Left ventricle myocardium inferior (tissue), 1 donor: ENCODE data around the gene RPL3. TPM values are rescaled to one million over a fixed set of nuclear protein-coding genes. Genes with fewer than 3 reads are reported as not detected.
"Not testable (repeated sequence)": the region's sequence is repeated elsewhere in the genome, so short reads cannot be mapped to it uniquely, and the experiment has no call there.

Source experiments
- DNase-seq: peaks from one replicate; pipeline ENCODE4 v3.0.0-alpha.2; 2020
- H3K27ac ChIP-seq: fragments of 200-600 bp; replicated peaks from 2 replicates; pipeline ENCODE4 v1.8.0; 2021
- H3K27me3 ChIP-seq: fragments of 200-600 bp; 2 replicates; pipeline ENCODE4 v1.8.0; 2021; ENCODE audit warnings: low read depth
- H3K36me3 ChIP-seq: fragments of 200-600 bp; 2 replicates; pipeline ENCODE4 v1.8.0; 2021
- H3K4me1 ChIP-seq: fragments of 200-600 bp; 2 replicates; pipeline ENCODE4 v1.8.0; 2021
- H3K4me3 ChIP-seq: fragments of 200-600 bp; 2 replicates; pipeline ENCODE4 v1.8.0; 2021; ENCODE audit warnings: mild to moderate bottlenecking, moderate library complexity
- H3K9me3 ChIP-seq: fragments of 200-600 bp; replicated peaks from 2 replicates; pipeline ENCODE4 v1.8.0; 2021
- CTCF ChIP-seq: fragments of 200-600 bp; IDR thresholded peaks from 2 replicates; pipeline ENCODE4 v1.8.0; 2021; ENCODE audit warnings: antibody characterized with exemption, mild to moderate bottlenecking, borderline replicate concordance
- intact Hi-C: fragments of 100-400 bp; cut with micrococcal nuclease; formaldehyde crosslinking; loops from one replicate; pipeline ENCODE4 v1.11.0; 2022
- total RNA-seq: library from RNA; stranded (reverse); fragmentation: NEBNext Ultra II Directional; extraction: Animal tissue kit (Norgen Biotek cat#: 25700); gene quantifications from one replicate; pipeline ENCODE4 v1.2.1, GENCODE V29; 2021
- donor health status: DM: no; HTN: yes; CAD: no; lungs with severe emphysema.

The RPL3 gene
- total RNA-seq, 1 donor from 2014 or later, result 325 TPM

- H3K27me3 ChIP-seq, result peaks cover 10% of the 10 kb centered on the region
- H3K36me3 ChIP-seq, result no peaks in the 10 kb centered on the region
- DNase-seq, result peak; percentile 41
- peak; percentile 79 for TF ChIP-seq CTCF
- H3K4me3 ChIP-seq, result no peak overlapping the region
- intact Hi-C loops, result loop anchor here (10.0 kb wide), 1 partner anchor 171 kb away; no protein-coding TSS in a partner anchor
- no peak overlapping the region for H3K27ac ChIP-seq
- no peaks in the 10 kb centered on the region for H3K9me3 ChIP-seq
- H3K4me1 ChIP-seq, result peaks cover 5% of the 10 kb centered on the region
These were observed 24.0 kb upstream of the RPL3 start for GRCh38 chr22:39343259-39344045.

GRCh38 chr22:39341179-39341578 lies 21.8 kb upstream of the RPL3 start:
- DNase-seq, result no peak
- H3K27ac ChIP-seq, result no peak overlapping the region
- peaks cover 5% of the 10 kb centered on the region for H3K4me1 ChIP-seq
- TF ChIP-seq CTCF, result no peak
- H3K36me3 ChIP-seq, result no peaks in the 10 kb centered on the region
- H3K9me3 ChIP-seq, result no peaks in the 10 kb centered on the region
- H3K4me3 ChIP-seq, result no peak overlapping the region
- peaks cover 9% of the 10 kb centered on the region for H3K27me3 ChIP-seq
- intact Hi-C loops, result loop anchor here (10.0 kb wide), 1 partner anchor 174 kb away; no protein-coding TSS in a partner anchor

- H3K4me1 ChIP-seq, H3K36me3 ChIP-seq, H3K4me3 ChIP-seq, H3K27me3 ChIP-seq, H3K27ac ChIP-seq, DNase-seq, H3K9me3 ChIP-seq: not testable (repeated sequence)
- intact Hi-C loops, result loop anchor here (10.0 kb wide), 1 partner anchor 175 kb away; no protein-coding TSS in a partner anchor
These were observed 20.4 kb upstream of the RPL3 start for GRCh38 chr22:39339775-39340174.

GRCh38 chr22:39336411-39336810 lies 17.0 kb upstream of the RPL3 start:
- Histone ChIP-seq H3K36me3 (no peaks in the 10 kb centered on the region), H3K27ac (no peak overlapping the region), H3K4me3 (no peak overlapping the region), H3K4me1 (peaks cover 10% of the 10 kb centered on the region), H3K27me3 (no peaks in the 10 kb centered on the region), H3K9me3 (no peaks in the 10 kb centered on the region)
- DNase-seq, result no peak
- no peak for TF ChIP-seq CTCF
- intact Hi-C loops, result no loop called here

GRCh38 chr22:39332441-39333064 lies 13.1 kb upstream of the RPL3 start:
- peaks cover 10% of the 10 kb centered on the region for H3K4me1 ChIP-seq
- no peaks in the 10 kb centered on the region for H3K9me3 ChIP-seq
- TF ChIP-seq CTCF, result no peak
- H3K4me3 ChIP-seq, result no peak overlapping the region
- intact Hi-C loops, result no loop called here
- peak overlapping the region; percentile 51 for H3K27ac ChIP-seq
- DNase-seq, result no peak
- no peaks in the 10 kb centered on the region for H3K27me3 ChIP-seq
- H3K36me3 ChIP-seq, result no peaks in the 10 kb centered on the region

GRCh38 chr22:39330553-39330952 lies 11.1 kb upstream of the RPL3 start:
- DNase-seq, H3K9me3 ChIP-seq, H3K27ac ChIP-seq, H3K27me3 ChIP-seq, H3K36me3 ChIP-seq, intact Hi-C loops, H3K4me1 ChIP-seq, H3K4me3 ChIP-seq: not testable (repeated sequence)
